HG02870 (cell line): Measurements from ENCODE around the gene ABT1.
A peak's percentile ranks its signal among the peaks of the same experiment; 100 is the strongest.
"Not testable (repeated sequence)": the region's sequence is repeated elsewhere in the genome, so short reads cannot be mapped to it uniquely, and the experiment has no call there.

Source experiments
- ATAC-seq: cut with Tn5 transposase; IDR thresholded peaks from one replicate; pipeline ENCODE4 v1.9.1; 2021; ENCODE audit warnings: mild to moderate bottlenecking, moderate library complexity; ENCODE audit not compliant: unreplicated experiment

Gene ABT1

GRCh38 chr6:26596579-26597388, at the start of gene ABT1:
Gene ABT1, plus strand, starts transcription at chr6:26596953. Its CDS starts 30 bp downstream, at chr6:26596983.
- peak; percentile 79 for ATAC-seq

- ATAC-seq, result not testable (repeated sequence)
Measured at GRCh38 chr6:26547363-26547762, 49.4 kb upstream of the ABT1 start.

GRCh38 chr6:26550250-26550993, 46.3 kb upstream of the ABT1 start:
- no peak for ATAC-seq

GRCh38 chr6:26552205-26552604, 44.5 kb upstream of the ABT1 start:
- no peak for ATAC-seq

- ATAC-seq, result no peak
Measured at GRCh38 chr6:26552640-26553188, 44.0 kb upstream of the ABT1 start.

- ATAC-seq, result no peak
Measured at GRCh38 chr6:26553264-26553634, 43.5 kb upstream of the ABT1 start.

GRCh38 chr6:26553635-26554446, 42.9 kb upstream of the ABT1 start:
- ATAC-seq, result peak; percentile 41

GRCh38 chr6:26554447-26554696, 42.4 kb upstream of the ABT1 start:
- no peak for ATAC-seq

GRCh38 chr6:26554697-26555504, 41.9 kb upstream of the ABT1 start:
- no peak for ATAC-seq

- no peak for ATAC-seq
Measured at GRCh38 chr6:26555505-26556262, 41.1 kb upstream of the ABT1 start.

- ATAC-seq, result no peak
Measured at GRCh38 chr6:26556263-26557070, 40.3 kb upstream of the ABT1 start.

GRCh38 chr6:26561533-26562466, 35.0 kb upstream of the ABT1 start:
- ATAC-seq, result no peak

- ATAC-seq, result no peak
Measured at GRCh38 chr6:26563488-26563887, 33.3 kb upstream of the ABT1 start.

GRCh38 chr6:26568601-26569432, 27.9 kb upstream of the ABT1 start:
- no peak for ATAC-seq

GRCh38 chr6:26569433-26569764, 27.4 kb upstream of the ABT1 start:
- no peak for ATAC-seq

- ATAC-seq, result no peak
Measured at GRCh38 chr6:26570027-26570809, 26.5 kb upstream of the ABT1 start.
